B cell (primary cell): ENCODE measurements around the gene PARD3B. TPM values are rescaled to one million over a fixed set of nuclear protein-coding genes. Genes with fewer than 3 reads are reported as not detected.

Experiments
- ATAC-seq: fragments of 200-7000 bp; cut with Tn5 transposase; one replicate; pipeline ENCODE4 v1.10.0; 2021; ENCODE audit warnings: low read depth, mild to moderate bottlenecking, moderate number of reproducible peaks, moderate library complexity
- CTCF ChIA-PET: fragments of 350-600 bp; sonication (Branson Sonifier 250); formaldehyde crosslinking; loops from one replicate; lab custom pipeline; 2021; ENCODE audit warnings: antibody characterized with exemption, inconsistent platforms; lab: Charles Lee
- POLR2A ChIA-PET: fragments of 350-600 bp; sonication (Branson Sonifier 250); formaldehyde crosslinking; loops from one replicate; lab custom pipeline; 2021; ENCODE audit warnings: antibody characterized with exemption; lab: Charles Lee
- DNase-seq: peaks from one replicate; pipeline ENCODE4 v3.0.0; 2013
- H2AFZ ChIP-seq: 2 replicates; pipeline ENCODE4 v1.6.1; 2012; ENCODE audit warnings: mild to moderate bottlenecking, low read depth, low read length; ENCODE audit not compliant: insufficient read depth, poor library complexity, severe bottlenecking
- H3K27ac ChIP-seq, 2 donors: 1 replicate in 1 of 2; 2 replicates in 1 of 2; pipeline ENCODE4 v1.5.1; 2012 to 2013; ENCODE audit warnings: low read length in 2 of 2, mild to moderate bottlenecking in 2 of 2, moderate library complexity in 1 of 2
- H3K27me3 ChIP-seq, 4 experiments: fragments of 200-600 bp in 1 of 4; sonication (generic) in 1 of 4; replicated peaks in 1 of 4; 1 replicate in 2 of 4; 2 replicates in 2 of 4; pipeline versions ENCODE4 v1.6.1 to v1.7.0; 2013 to 2016; ENCODE audit warnings: low read length in 3 of 4, mild to moderate bottlenecking in 2 of 4, mixed read lengths in 1 of 4, moderate library complexity in 1 of 4; ENCODE audit not compliant: insufficient read depth in 4 of 4, control insufficient read depth in 3 of 4; ENCODE audit errors: control extremely low read depth in 1 of 4
- H3K36me3 ChIP-seq, 2 experiments: replicated peaks in 1 of 2; 1 replicate in 1 of 2; 2 replicates in 1 of 2; pipeline versions ENCODE4 v1.6.1 to v1.7.1; 2013; ENCODE audit warnings: low read length in 1 of 2; ENCODE audit not compliant: insufficient read depth in 2 of 2, control insufficient read depth in 1 of 2; ENCODE audit errors: control extremely low read depth in 1 of 2, extremely low read depth in 1 of 2
- H3K4me1 ChIP-seq, 2 donors: fragments of 200-600 bp in 1 of 2; sonication (generic) in 1 of 2; 1 replicate in 1 of 2; 2 replicates in 1 of 2; pipeline versions ENCODE4 v1.5.1 to v1.6.1; 2013 to 2017; ENCODE audit warnings: low read length in 2 of 2; ENCODE audit not compliant: control insufficient read depth in 2 of 2, insufficient read depth in 2 of 2
- H3K4me2 ChIP-seq: replicated peaks from 2 replicates; pipeline ENCODE3; 2012; ENCODE audit warnings: mild to moderate bottlenecking, low read depth, low read length; ENCODE audit not compliant: poor library complexity, severe bottlenecking
- H3K4me3 ChIP-seq, 5 experiments: fragments of 200-600 bp in 1 of 5; sonication (generic) in 1 of 5; 1 replicate in 3 of 5; 2 replicates in 2 of 5; pipeline versions ENCODE4 v1.5.1 to v1.7.0; 2011 to 2016; ENCODE audit warnings: low read length in 4 of 5, mild to moderate bottlenecking in 4 of 5, low read depth in 2 of 5, control low read depth in 1 of 5, moderate library complexity in 1 of 5; ENCODE audit not compliant: insufficient read depth in 1 of 5; ENCODE audit errors: control extremely low read depth in 1 of 5, extremely low read depth in 1 of 5
- H3K79me2 ChIP-seq: fragments of 200-600 bp; sonication (generic); one replicate; pipeline ENCODE4 v1.6.0; 2016; ENCODE audit warnings: low read length; ENCODE audit not compliant: control insufficient read depth, insufficient read depth
- H3K9ac ChIP-seq: fragments of 200-600 bp; sonication (generic); 2 replicates; pipeline ENCODE4 v1.6.1; 2017; ENCODE audit warnings: mild to moderate bottlenecking, low read length, moderate library complexity
- H3K9me3 ChIP-seq, 3 donors: one replicate each; pipeline versions ENCODE4 v1.6.1 to v1.7.1; 2013; ENCODE audit warnings: low read length in 2 of 3; ENCODE audit not compliant: control insufficient read depth in 2 of 3, insufficient read depth in 1 of 3; ENCODE audit errors: control extremely low read depth in 1 of 3
- H4K20me1 ChIP-seq: 2 replicates; pipeline ENCODE4 v1.6.0; 2012; ENCODE audit warnings: mild to moderate bottlenecking, low read length; ENCODE audit not compliant: insufficient read depth, control insufficient read depth, poor library complexity, severe bottlenecking
- H3K27ac Mint-ChIP-seq: one replicate; pipeline ENCODE4 v1.8.0; 2021; ENCODE audit warnings: mixed read lengths
- H3K27me3 Mint-ChIP-seq: one replicate; pipeline ENCODE4 v1.8.0; 2021; ENCODE audit warnings: mixed read lengths
- H3K4me1 Mint-ChIP-seq: one replicate; pipeline ENCODE4 v1.8.0; 2021; ENCODE audit warnings: mixed read lengths
- H3K4me3 Mint-ChIP-seq: one replicate; pipeline ENCODE4 v1.8.0; 2021; ENCODE audit warnings: mixed read lengths
- H3K9me3 Mint-ChIP-seq: one replicate; pipeline ENCODE4 v1.8.0; 2022; ENCODE audit warnings: mixed read lengths; ENCODE audit not compliant: insufficient read depth
- EZH2 ChIP-seq: IDR thresholded peaks from 2 replicates; pipeline ENCODE4 v1.6.1; 2012; ENCODE audit warnings: borderline replicate concordance, low read depth, mild to moderate bottlenecking, moderate library complexity, low read length; ENCODE audit not compliant: insufficient read depth, poor library complexity, severe bottlenecking
- WGBS: methylation state at CpG from one replicate; pipeline ENCODE4 v1.1.5; 2013; ENCODE audit warnings: missing lambda C conversion rate; ENCODE audit not compliant: insufficient coverage; 5-methylcytosine and 5-hydroxymethylcytosine counted together
- intact Hi-C: fragments of 100-400 bp; cut with micrococcal nuclease; formaldehyde crosslinking; loops from one replicate; pipeline ENCODE4 v1.10.0; 2022
- polyA plus RNA-seq: library from polyadenylated mRNA; depleted of rRNA; stranded (reverse); fragments of >200 nt; gene quantifications from 2 replicates; pipeline ENCODE4 v1.2.3, GENCODE V29; 2012
- total RNA-seq, 2 donors: library from RNA; stranded (reverse); fragments of 120-200 nt in 1 of 2; gene quantifications; 1 replicate in 1 of 2; 2 replicates in 1 of 2; pipeline versions ENCODE4 v1.2.3 to v1.2.4, GENCODE V29; 2013 to 2022
- TF ChIP-seq, protein P1 (sequence below): fragments of 200-600 bp; IDR thresholded peaks from one replicate; pipeline ENCODE4 v1.8.0; 2022; ENCODE audit warnings: antibody characterized with exemption, mild to moderate bottlenecking

Gene PARD3B
- total and polyA plus RNA-seq, 2 donors (not counting 1 experiment from before 2014, with no cell fraction given) = not detected

DNA sequence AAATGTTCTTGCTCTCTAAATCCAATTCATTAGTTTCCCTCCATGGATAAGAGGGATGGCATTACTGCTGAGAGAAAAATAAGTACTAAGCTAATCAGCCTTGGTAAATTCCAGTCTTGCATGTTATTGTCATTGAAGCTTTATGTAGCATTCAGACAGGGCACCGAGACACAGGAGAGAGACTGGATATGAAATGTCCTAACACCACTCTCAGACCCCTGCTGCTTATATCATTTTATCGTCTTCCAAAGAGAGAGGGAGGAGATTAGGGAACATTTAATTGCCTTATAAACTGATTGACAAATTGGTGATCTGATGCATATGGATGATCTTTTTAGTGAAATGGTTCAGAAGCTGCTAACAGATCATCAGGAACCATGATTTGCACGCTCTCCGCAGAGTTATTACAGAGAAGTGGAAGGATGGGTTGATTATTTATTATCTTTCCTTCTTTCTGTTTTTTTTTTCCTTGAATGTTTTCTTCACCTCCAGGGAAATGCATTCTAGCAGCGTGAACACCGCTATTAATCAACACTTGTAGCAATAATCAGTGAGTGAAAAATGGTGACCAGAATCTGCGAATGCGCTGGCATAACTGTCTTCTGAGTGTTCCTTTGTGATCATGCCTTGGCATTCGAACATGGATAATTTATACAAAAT, 986.3 kb downstream of the PARD3B start:
- peaks cover 4% of the 10 kb centered on the region for H3K4me1 Mint-ChIP-seq
- intact Hi-C loops = no loop called here
- no peak overlapping the region for H3K27ac Mint-ChIP-seq
- H3K4me2 ChIP-seq = no peak overlapping the region
- DNase-seq = no peak
- no peak overlapping the region for H3K4me3 Mint-ChIP-seq
- no peaks in the 10 kb centered on the region for H4K20me1 ChIP-seq
- no peaks in the 10 kb centered on the region for H3K79me2 ChIP-seq
- WGBS = 92% methylated on average over 2 of the region's 9 CpGs
- ChIA-PET POLR2A (no interaction called here), CTCF (interaction anchor here (0.6 kb wide), 1 partner anchor 12 kb away, joined by 7 read pairs; no protein-coding TSS in a partner anchor)
- H3K27ac ChIP-seq = no peak overlapping the region
- peaks cover 33% of the 10 kb centered on the region for H3K27me3 Mint-ChIP-seq
- H3K36me3 ChIP-seq = no peaks in the 10 kb centered on the region
- ATAC-seq = no peak
- no peak for TF ChIP-seq EZH2
- TF ChIP-seq, protein P1, sequence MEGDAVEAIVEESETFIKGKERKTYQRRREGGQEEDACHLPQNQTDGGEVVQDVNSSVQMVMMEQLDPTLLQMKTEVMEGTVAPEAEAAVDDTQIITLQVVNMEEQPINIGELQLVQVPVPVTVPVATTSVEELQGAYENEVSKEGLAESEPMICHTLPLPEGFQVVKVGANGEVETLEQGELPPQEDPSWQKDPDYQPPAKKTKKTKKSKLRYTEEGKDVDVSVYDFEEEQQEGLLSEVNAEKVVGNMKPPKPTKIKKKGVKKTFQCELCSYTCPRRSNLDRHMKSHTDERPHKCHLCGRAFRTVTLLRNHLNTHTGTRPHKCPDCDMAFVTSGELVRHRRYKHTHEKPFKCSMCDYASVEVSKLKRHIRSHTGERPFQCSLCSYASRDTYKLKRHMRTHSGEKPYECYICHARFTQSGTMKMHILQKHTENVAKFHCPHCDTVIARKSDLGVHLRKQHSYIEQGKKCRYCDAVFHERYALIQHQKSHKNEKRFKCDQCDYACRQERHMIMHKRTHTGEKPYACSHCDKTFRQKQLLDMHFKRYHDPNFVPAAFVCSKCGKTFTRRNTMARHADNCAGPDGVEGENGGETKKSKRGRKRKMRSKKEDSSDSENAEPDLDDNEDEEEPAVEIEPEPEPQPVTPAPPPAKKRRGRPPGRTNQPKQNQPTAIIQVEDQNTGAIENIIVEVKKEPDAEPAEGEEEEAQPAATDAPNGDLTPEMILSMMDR = no peak
- no peak overlapping the region for H3K4me3 ChIP-seq
- no peaks in the 10 kb centered on the region for H3K4me1 ChIP-seq
- no peak overlapping the region for H3K9ac ChIP-seq
- no peaks in the 10 kb centered on the region for H3K9me3 Mint-ChIP-seq
- H3K27me3 ChIP-seq = no peaks in the 10 kb centered on the region
- H3K9me3 ChIP-seq = no peaks in the 10 kb centered on the region
- no peak overlapping the region for H2AFZ ChIP-seq

DNA sequence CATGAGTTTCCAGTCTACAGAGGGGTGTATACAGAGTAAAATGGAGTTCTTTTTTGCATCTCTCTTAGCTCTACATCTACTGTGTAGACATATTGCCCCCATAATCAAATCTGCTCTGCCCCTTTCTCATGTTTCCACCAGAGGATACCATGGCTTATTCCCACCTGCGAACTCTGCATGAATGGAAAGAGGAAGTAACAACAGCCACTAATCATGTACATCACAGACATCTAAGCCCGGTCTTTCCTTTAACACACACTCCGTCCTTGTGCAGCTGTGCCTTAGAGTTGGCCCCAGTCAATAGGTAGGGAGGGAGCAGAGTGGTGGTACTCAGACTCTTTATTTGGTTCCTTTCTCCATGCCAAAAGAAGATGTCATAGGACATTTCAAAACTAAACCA, 989.7 kb downstream of the PARD3B start:
- peaks cover 4 to 6% of the 10 kb centered on the region in 2 donors for H3K4me1 ChIP-seq
- peaks cover 28% of the 10 kb centered on the region for H3K27me3 Mint-ChIP-seq
- H3K27me3 ChIP-seq = no peaks in the 10 kb centered on the region
- WGBS = no CpG with 5 or more reads among the region's 3 CpGs
- ATAC-seq (no peak), DNase-seq (no peak)
- H3K36me3 ChIP-seq = no peaks in the 10 kb centered on the region
- no peak overlapping the region for H3K27ac Mint-ChIP-seq
- H3K9ac ChIP-seq = no peak overlapping the region
- H3K4me1 Mint-ChIP-seq = peaks cover 10% of the 10 kb centered on the region
- H3K4me3 Mint-ChIP-seq = no peak overlapping the region
- no peak overlapping the region for H3K4me3 ChIP-seq
- H3K79me2 ChIP-seq = no peaks in the 10 kb centered on the region
- ChIA-PET POLR2A (no interaction called here), CTCF (no interaction called here)
- no peak overlapping the region for H2AFZ ChIP-seq
- no peak overlapping the region for H3K4me2 ChIP-seq
- H3K27ac ChIP-seq = no peak overlapping the region
- H3K9me3 ChIP-seq = no peaks in the 10 kb centered on the region
- H3K9me3 Mint-ChIP-seq = no peaks in the 10 kb centered on the region
- no peaks in the 10 kb centered on the region for H4K20me1 ChIP-seq
- TF ChIP-seq, protein P1 = no peak
- no peak for TF ChIP-seq EZH2
- intact Hi-C loops = no loop called here
